Measurements from ENCODE around the gene DENND4C. TPM values are rescaled to one million over a fixed set of nuclear protein-coding genes. Genes with fewer than 3 reads are reported as not detected.

The DENND4C gene
- total and polyA plus RNA-seq, 2 of the 4 experiments (the other 2 are of a cell fraction), result 9.0 to 32.6 TPM

- Histone ChIP-seq H2AK5ac (ENCODE audit: low read depth, low read length) (no peak overlapping the region), H3K27me3 (ENCODE audit: control insufficient read depth, insufficient read depth, low read length) (no peaks in the 10 kb centered on the region), H2AFZ (replicated peaks; ENCODE audit: low read length, poor library complexity) (no peak overlapping the region), H3K4ac (ENCODE audit: low read depth, low read length) (no peak overlapping the region), H3K9ac (ENCODE audit: low read depth, low read length) (no peak overlapping the region), H3K23ac (ENCODE audit: low read depth, low read length) (no peak overlapping the region), H4K91ac (ENCODE audit: insufficient read depth, low read depth, low read length) (no peak overlapping the region), H3K4me2 (ENCODE audit: low read depth, low read length) (no peak overlapping the region), H2BK20ac (ENCODE audit: low read depth, low read length) (no peak overlapping the region), H3K27ac (ENCODE audit: insufficient read depth, low read length) (no peak overlapping the region), H3K56ac (ENCODE audit: extremely low read depth, insufficient read depth, low read length) (no peak overlapping the region), H4K20me1 (ENCODE audit: insufficient read depth, low read length) (peaks cover 25% of the 10 kb centered on the region), H2AK9ac (replicated peaks; ENCODE audit: low read depth, low read length, poor library complexity) (no peak overlapping the region), H3K9me3 (ENCODE audit: control insufficient read depth, insufficient read depth, low read length) (no peaks in the 10 kb centered on the region), H3K79me1 (ENCODE audit: low read depth in 1 of 2, low read length in 2 of 2) (peaks cover 16 to 53% of the 10 kb centered on the region in 2 experiments), H4K8ac (ENCODE audit: low read depth in 2 of 2, low read length in 2 of 2) (no peak overlapping the region), H3K4me3 (ENCODE audit: insufficient read depth, low read depth, low read length) (no peak overlapping the region), H3K9me1 (ENCODE audit: insufficient read depth, low read length) (peaks cover 4% of the 10 kb centered on the region), H2BK15ac (ENCODE audit: low read depth, low read length) (no peak overlapping the region), H2BK5ac (ENCODE audit: low read depth, low read length, poor library complexity, severe bottlenecking) (no peak overlapping the region), H4K5ac (ENCODE audit: low read depth, low read length) (no peak overlapping the region), H3K4me1 (ENCODE audit: control insufficient read depth, insufficient read depth, low read length) (no peaks in the 10 kb centered on the region), H3K36me3 (ENCODE audit: control insufficient read depth, insufficient read depth, low read length) (peaks cover 7% of the 10 kb centered on the region; the same call in 1 of the 2 replicates), H2BK120ac (ENCODE audit: low read depth, low read length) (no peak overlapping the region), H3K18ac (ENCODE audit: low read depth, low read length) (no peak overlapping the region), H3K14ac (replicated peaks; ENCODE audit: low read depth, low read length) (no peak overlapping the region)
- ChIA-PET CTCF (interaction anchor here (1.1 kb wide), 1 partner anchor 9 kb away, joined by 6 read pairs; no protein-coding TSS in a partner anchor), POLR2A (ENCODE audit: unreplicated experiment) (interaction anchor here (0.6 kb wide), 1 partner anchor 132 kb away, joined by 3 read pairs; no protein-coding TSS in a partner anchor)
- no TSS peak for BruUV-seq (replicated peaks)
- WGBS, 2 experiments (ENCODE audit: extremely low coverage in 2 of 2, insufficient read length in 1 of 2), result no CpG with 5 or more reads among the region's 6 CpGs
- intact Hi-C loops (cut with micrococcal nuclease), result no loop called here
- in situ Hi-C loops (cut with MboI; ENCODE audit: low sequenced_read_pairs), result no loop called here
- dilution Hi-C loops (cut with HindIII; ENCODE audit: low sequenced_read_pairs, unreplicated experiment), result no loop called here
- DNase-seq (no peak), ATAC-seq (ENCODE audit: low read depth) (no peak)
- TF ChIP-seq CHD1 (IDR thresholded peaks at IDR 0.05; ENCODE audit: low read depth, low read length), result no peak
These were observed 11.2 kb downstream of the DENND4C start for GRCh38 chr9:19241728-19242127.

Data from IMR-90 (cell line).